Activated naive CD8-positive, alpha-beta T cell treated with anti-CD3 and anti-CD28 coated beads, Interleukin-2, amount 50 U/mL, for 16 hours (primary cell): ENCODE measurements around the gene KRT38.
"Not testable (repeated sequence)": the region's sequence is repeated elsewhere in the genome, so short reads cannot be mapped to it uniquely, and the experiment has no call there.

Source experiments
- DNase-seq: peaks from one replicate; pipeline ENCODE4 v3.0.0-alpha.2; 2020; ENCODE audit warnings: low read depth, low spot score

The KRT38 gene

GRCh38 chr17:41462705-41463104 is 21.9 kb upstream of the KRT38 start:
- DNase-seq = no peak

- no peak for DNase-seq
Measured at GRCh38 chr17:41457676-41458075, 16.9 kb upstream of the KRT38 start.

GRCh38 chr17:41456204-41456603 is 15.4 kb upstream of the KRT38 start:
- DNase-seq = no peak

GRCh38 chr17:41455236-41455635 is 14.5 kb upstream of the KRT38 start:
- no peak for DNase-seq

GRCh38 chr17:41453066-41453465 is 12.3 kb upstream of the KRT38 start:
- no peak for DNase-seq

GRCh38 chr17:41452281-41452680 is 11.5 kb upstream of the KRT38 start:
- DNase-seq = no peak

- no peak for DNase-seq
Measured at GRCh38 chr17:41451154-41451728, 10.5 kb upstream of the KRT38 start.

- DNase-seq = no peak
Measured at GRCh38 chr17:41449008-41449407, 8.2 kb upstream of the KRT38 start.

GRCh38 chr17:41448506-41448905 is 7.7 kb upstream of the KRT38 start:
- no peak for DNase-seq

- DNase-seq = no peak
Measured at GRCh38 chr17:41446806-41447205, 6.0 kb upstream of the KRT38 start.

- no peak for DNase-seq
Measured at GRCh38 chr17:41444640-41445039, 3.9 kb upstream of the KRT38 start.

GRCh38 chr17:41444186-41444585 is 3.4 kb upstream of the KRT38 start:
- no peak for DNase-seq

- DNase-seq = no peak
Measured at GRCh38 chr17:41442739-41443138, 2.0 kb upstream of the KRT38 start.

GRCh38 chr17:41439375-41439774 is 1.4 kb downstream of the KRT38 start:
- DNase-seq = no peak

- no peak for DNase-seq
Measured at GRCh38 chr17:41437769-41438168, 3.0 kb downstream of the KRT38 start.

GRCh38 chr17:41437254-41437653 is 3.5 kb downstream of the KRT38 start:
- DNase-seq = no peak

- DNase-seq = no peak
Measured at GRCh38 chr17:41434415-41434814, 6.4 kb downstream of the KRT38 start.

GRCh38 chr17:41434005-41434404 is 6.8 kb downstream of the KRT38 start:
- DNase-seq = no peak

GRCh38 chr17:41433586-41433985 is 7.2 kb downstream of the KRT38 start:
- DNase-seq = no peak

- not testable (repeated sequence) for DNase-seq
Measured at GRCh38 chr17:41430376-41430775, 10.4 kb downstream of the KRT38 start.

GRCh38 chr17:41429667-41430066 is 11.1 kb downstream of the KRT38 start:
- no peak for DNase-seq

- DNase-seq = no peak
Measured at GRCh38 chr17:41428591-41429291, 12.0 kb downstream of the KRT38 start.

GRCh38 chr17:41424111-41424635 is 16.6 kb downstream of the KRT38 start, which contains the start of gene KRT37:
TSS of gene KRT37 (minus strand) at chr17:41424585. CDS start at chr17:41424523, 62 bp downstream.
- no peak for DNase-seq
